Limb (tissue), 2 donors: ENCODE data around the gene NRL.
A peak's percentile ranks its signal among the peaks of the same experiment; 100 is the strongest.

Experiments
- DNase-seq, 2 donors: peaks; one replicate each; pipeline ENCODE4 v3.0.0-alpha.2; 2016; ENCODE audit errors: extremely low spot score in 2 of 2

The NRL gene

GRCh38 chr14:24114532-24115421, at the start of gene NRL, which contains the start of gene DCAF11:
NRL (minus strand) TSS chr14:24114949; CDS start chr14:24082848, 32,101 bp downstream.
DCAF11 (plus strand) TSS chr14:24114777; CDS start chr14:24115595, 818 bp downstream.
- DNase-seq, result peak; percentile 99

DNA sequence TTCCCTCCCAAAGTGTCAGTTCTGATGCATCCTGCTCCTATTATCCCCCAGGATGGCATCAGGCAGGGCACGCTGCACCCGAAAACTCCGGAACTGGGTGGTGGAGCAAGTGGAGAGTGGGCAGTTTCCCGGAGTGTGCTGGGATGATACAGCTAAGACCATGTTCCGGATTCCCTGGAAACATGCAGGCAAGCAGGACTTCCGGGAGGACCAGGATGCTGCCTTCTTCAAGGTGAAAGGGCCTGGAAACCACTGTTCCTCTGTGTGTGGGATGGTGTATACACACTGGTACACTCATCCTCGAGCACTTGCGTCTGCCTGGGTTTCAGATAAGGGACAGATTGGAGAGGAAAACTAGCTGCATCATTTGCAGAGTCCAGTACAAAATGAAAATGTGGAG, 47.3 kb upstream of the NRL start:
- no peak for DNase-seq

GRCh38 chr14:24160850-24161804, 46.4 kb upstream of the NRL start, which contains the start of gene IRF9:
IRF9 (plus strand) TSS chr14:24161265; CDS start chr14:24162145, 880 bp downstream.
- DNase-seq, result peak; percentile 92 to 97

- DNase-seq, result no peak
These were observed 45.7 kb upstream of the NRL start for GRCh38 chr14:24160499-24160849.

GRCh38 chr14:24159777-24160498, 45.2 kb upstream of the NRL start:
- no peak for DNase-seq

GRCh38 chr14:24157331-24157730, 42.6 kb upstream of the NRL start:
- no peak for DNase-seq

DNA sequence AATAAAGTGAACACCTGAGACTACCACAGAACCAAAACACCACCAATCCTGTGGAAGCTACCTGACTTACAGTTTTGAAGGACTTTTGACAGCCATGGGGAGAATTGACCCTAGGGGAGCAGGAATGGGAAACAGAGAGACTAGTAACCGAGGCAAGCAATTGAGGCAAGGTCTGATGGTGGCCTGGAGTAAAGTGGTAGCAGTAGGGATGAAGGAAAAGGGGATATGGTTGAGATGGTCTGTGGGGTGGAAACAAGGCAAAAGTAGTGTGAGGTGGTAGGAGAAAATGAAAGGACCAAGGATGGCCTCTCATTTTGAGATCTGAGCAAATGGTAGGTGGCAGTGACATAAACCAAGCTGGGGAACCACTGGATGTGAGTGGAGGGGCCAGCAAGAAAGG, 42.1 kb upstream of the NRL start:
- no peak for DNase-seq

- DNase-seq, result no peak
These were observed 40.4 kb upstream of the NRL start for GRCh38 chr14:24155100-24155499.

GRCh38 chr14:24151404-24152080, 36.8 kb upstream of the NRL start:
- no peak for DNase-seq

- DNase-seq, result no peak
These were observed 36.2 kb upstream of the NRL start for GRCh38 chr14:24150993-24151392.

DNA sequence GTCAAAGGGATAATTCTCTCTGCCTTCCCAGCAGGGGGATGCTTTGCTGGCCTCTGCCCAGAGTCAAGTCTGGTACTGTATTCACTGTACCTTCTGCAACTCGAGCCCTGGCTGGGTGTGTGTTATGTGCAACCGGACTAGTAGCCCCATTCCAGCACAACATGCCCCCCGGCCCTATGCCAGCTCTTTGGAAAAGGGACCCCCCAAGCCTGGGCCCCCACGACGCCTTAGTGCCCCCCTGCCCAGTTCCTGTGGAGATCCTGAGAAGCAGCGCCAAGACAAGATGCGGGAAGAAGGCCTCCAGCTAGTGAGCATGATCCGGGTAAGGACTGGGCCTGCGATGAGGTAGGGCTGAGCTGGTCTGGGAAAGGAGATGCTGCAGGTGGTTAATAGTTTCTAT, 35.8 kb upstream of the NRL start:
- DNase-seq, result no peak

GRCh38 chr14:24150061-24150460, 35.3 kb upstream of the NRL start:
- DNase-seq, result no peak

GRCh38 chr14:24149302-24149969, 34.7 kb upstream of the NRL start:
- DNase-seq, result no peak

DNA sequence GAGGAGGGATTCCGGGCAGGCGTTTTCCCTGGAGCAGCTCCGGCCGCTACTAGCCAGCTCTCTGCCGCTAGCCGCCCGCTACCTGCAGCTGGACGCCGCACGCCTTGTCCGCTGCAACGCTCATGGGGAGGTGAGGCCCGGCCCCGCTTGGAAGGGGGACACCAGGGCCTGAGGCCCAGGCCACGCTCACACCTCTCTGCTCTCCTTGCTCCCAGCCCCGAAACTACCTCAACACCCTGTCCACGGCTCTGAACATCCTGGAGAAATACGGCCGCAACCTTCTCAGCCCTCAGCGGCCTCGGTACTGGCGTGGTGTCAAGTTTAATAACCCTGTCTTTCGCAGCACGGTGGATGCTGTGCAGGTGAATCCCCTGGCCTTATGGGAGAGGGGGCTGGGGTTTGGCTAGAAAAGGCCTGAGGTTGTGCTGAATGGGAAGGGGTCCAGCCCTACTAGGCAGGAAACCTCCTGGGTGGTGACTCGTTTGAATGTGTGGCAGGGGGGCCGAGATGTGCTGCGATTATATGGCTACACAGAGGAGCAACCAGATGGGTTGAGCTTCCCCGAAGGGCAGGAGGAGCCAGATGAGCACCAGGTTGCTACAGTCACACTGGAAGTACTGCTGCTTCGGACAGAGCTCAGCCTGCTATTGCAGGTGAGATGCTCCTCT, 33.1 kb upstream of the NRL start:
- DNase-seq, result no peak

DNA sequence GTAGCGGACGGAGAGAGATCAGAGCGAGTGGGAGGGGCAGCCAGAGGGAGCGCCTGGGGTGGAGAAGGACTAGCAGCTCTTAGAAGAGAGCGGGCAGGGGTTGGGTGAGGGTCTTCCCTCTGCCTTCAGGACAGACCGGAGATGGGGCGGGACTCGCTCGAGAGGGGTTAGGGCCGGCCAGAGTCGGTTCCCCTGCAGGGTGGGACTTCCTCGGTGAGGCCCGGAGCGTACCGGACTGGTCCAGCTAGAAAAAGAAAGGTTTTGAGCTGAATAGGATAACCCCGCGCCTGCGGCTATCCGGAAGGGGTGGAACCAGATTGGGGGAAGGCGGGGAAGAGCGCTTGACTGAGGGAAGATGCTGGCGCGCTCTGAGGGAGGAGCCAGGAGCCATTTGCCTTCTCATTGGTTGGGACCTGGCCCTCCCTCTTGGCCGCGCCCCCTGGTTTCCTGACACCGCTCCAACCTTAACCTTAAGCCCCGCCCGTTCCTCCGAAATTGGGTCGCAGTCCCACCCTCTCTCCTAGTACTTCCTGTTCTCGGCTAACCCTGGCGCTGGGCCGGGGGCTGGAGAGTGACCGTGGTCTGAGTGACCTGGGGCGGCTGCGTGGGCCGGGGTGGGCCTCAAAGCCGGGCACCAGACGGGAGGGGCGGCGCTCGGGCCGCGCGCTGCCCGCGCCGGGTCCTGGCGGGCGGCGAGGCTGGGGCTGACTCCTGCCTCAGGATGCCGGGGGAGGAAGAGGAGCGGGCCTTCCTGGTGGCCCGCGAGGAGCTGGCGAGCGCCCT, 32.4 kb upstream of the NRL start, which contains the start of gene RNF31:
Gene RNF31, plus strand, starts transcription at position 521 of the 783 bp plus-strand sequence. Its CDS starts 201 bp downstream, at position 722.
- peak; percentile 97 to 99 for DNase-seq

- DNase-seq, result peak; percentile 94
These were observed 31.8 kb upstream of the NRL start, which contains the start of gene PSME2 for GRCh38 chr14:24146453-24146977. PSME2 (minus strand) TSS chr14:24146610; CDS start chr14:24146581, 29 bp downstream.

GRCh38 chr14:24145690-24146452, 31.1 kb upstream of the NRL start:
- no peak for DNase-seq

DNA sequence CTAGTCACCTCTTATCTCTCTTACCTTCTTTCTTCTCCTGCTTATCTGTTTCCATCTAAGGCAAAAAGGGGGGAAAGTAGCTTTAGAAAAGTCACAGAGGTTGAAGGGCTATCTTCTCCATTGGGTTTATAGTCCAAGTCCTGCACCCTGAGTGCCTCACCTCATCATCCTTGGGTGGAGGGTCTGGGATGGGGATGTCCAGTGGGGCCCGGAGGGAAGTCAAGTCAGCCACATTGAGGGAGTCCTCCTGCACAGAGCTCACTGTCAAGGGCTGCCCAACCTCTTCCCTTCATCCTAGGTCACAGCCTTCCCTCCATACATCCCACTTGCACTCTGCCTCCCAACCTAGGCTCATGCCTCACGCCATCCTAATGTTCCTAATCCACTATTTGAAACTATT, 30.5 kb upstream of the NRL start:
- DNase-seq, result no peak
